ENCODE results near the gene GTSE1. TPM values are rescaled to one million over a fixed set of nuclear protein-coding genes. Genes with fewer than 3 reads are reported as not detected.

Gene GTSE1
- total and polyA plus RNA-seq, 2 of the 13 experiments (the other 11 are each of a cell fraction or from before 2014, with no cell fraction given): 10.7 to 13.5 TPM

GRCh38 chr22:46335201-46336118 lies 38.8 kb downstream of the GTSE1 start, which contains the start of gene TRMU (continued):
- peak; percentile 74 for TF ChIP-seq ZBTB33 (CRISPR knock-in tag; IDR thresholded peaks at IDR 0.05)
- TF ChIP-seq TERF1 (CRISPR knock-in tag; IDR thresholded peaks at IDR 0.05): no peak
- peak; percentile 92 for TF ChIP-seq ZNF34 (CRISPR knock-in tag; IDR thresholded peaks at IDR 0.05; ENCODE audit: borderline replicate concordance)
- TF ChIP-seq, protein P1, sequence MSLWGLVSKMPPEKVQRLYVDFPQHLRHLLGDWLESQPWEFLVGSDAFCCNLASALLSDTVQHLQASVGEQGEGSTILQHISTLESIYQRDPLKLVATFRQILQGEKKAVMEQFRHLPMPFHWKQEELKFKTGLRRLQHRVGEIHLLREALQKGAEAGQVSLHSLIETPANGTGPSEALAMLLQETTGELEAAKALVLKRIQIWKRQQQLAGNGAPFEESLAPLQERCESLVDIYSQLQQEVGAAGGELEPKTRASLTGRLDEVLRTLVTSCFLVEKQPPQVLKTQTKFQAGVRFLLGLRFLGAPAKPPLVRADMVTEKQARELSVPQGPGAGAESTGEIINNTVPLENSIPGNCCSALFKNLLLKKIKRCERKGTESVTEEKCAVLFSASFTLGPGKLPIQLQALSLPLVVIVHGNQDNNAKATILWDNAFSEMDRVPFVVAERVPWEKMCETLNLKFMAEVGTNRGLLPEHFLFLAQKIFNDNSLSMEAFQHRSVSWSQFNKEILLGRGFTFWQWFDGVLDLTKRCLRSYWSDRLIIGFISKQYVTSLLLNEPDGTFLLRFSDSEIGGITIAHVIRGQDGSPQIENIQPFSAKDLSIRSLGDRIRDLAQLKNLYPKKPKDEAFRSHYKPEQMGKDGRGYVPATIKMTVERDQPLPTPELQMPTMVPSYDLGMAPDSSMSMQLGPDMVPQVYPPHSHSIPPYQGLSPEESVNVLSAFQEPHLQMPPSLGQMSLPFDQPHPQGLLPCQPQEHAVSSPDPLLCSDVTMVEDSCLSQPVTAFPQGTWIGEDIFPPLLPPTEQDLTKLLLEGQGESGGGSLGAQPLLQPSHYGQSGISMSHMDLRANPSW (CRISPR knock-in tag; IDR thresholded peaks at IDR 0.05; ENCODE audit: borderline replicate concordance): no peak
- TF ChIP-seq KAT8 (CRISPR knock-in tag; IDR thresholded peaks at IDR 0.05): peak; percentile 98
- peak; percentile 79; the same call in 1 of the 2 replicates for TF ChIP-seq ZNF430 (CRISPR knock-in tag; IDR thresholded peaks at IDR 0.05)
- peak; percentile 87; the same call in 1 of the 2 replicates for TF ChIP-seq ZIK1 (CRISPR knock-in tag; IDR thresholded peaks at IDR 0.05; ENCODE audit: borderline replicate concordance, low read depth)
- no peak for TF ChIP-seq ATF7 (IDR thresholded peaks at IDR 0.05)
- TF ChIP-seq ATF7 (CRISPR knock-in tag; IDR thresholded peaks at IDR 0.05): no peak
- TF ChIP-seq, protein P2, sequence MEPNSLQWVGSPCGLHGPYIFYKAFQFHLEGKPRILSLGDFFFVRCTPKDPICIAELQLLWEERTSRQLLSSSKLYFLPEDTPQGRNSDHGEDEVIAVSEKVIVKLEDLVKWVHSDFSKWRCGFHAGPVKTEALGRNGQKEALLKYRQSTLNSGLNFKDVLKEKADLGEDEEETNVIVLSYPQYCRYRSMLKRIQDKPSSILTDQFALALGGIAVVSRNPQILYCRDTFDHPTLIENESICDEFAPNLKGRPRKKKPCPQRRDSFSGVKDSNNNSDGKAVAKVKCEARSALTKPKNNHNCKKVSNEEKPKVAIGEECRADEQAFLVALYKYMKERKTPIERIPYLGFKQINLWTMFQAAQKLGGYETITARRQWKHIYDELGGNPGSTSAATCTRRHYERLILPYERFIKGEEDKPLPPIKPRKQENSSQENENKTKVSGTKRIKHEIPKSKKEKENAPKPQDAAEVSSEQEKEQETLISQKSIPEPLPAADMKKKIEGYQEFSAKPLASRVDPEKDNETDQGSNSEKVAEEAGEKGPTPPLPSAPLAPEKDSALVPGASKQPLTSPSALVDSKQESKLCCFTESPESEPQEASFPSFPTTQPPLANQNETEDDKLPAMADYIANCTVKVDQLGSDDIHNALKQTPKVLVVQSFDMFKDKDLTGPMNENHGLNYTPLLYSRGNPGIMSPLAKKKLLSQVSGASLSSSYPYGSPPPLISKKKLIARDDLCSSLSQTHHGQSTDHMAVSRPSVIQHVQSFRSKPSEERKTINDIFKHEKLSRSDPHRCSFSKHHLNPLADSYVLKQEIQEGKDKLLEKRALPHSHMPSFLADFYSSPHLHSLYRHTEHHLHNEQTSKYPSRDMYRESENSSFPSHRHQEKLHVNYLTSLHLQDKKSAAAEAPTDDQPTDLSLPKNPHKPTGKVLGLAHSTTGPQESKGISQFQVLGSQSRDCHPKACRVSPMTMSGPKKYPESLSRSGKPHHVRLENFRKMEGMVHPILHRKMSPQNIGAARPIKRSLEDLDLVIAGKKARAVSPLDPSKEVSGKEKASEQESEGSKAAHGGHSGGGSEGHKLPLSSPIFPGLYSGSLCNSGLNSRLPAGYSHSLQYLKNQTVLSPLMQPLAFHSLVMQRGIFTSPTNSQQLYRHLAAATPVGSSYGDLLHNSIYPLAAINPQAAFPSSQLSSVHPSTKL (CRISPR knock-in tag; IDR thresholded peaks at IDR 0.05): peak; percentile 74
- no peak for TF ChIP-seq PHB2 (IDR thresholded peaks at IDR 0.05; ENCODE audit: partially characterized antibody)
- 0 out of 2 replicates have a peak, but pooled peaks have one; percentile 55 for TF ChIP-seq ZNF143 (CRISPR knock-in tag; IDR thresholded peaks at IDR 0.05)
- TF ChIP-seq MIER3 (CRISPR knock-in tag; IDR thresholded peaks at IDR 0.05; ENCODE audit: borderline replicate concordance): peak; percentile 49; the same call in 1 of the 2 replicates
- peak; percentile 92; the same call in 1 of the 2 replicates for TF ChIP-seq ZNF639 (CRISPR knock-in tag; conservative IDR thresholded peaks at IDR 0.05)
- TF ChIP-seq ZFP82 (CRISPR knock-in tag; IDR thresholded peaks at IDR 0.05; ENCODE audit: borderline replicate concordance): 0 out of 2 replicates have a peak, but pooled peaks have one; percentile 12
- TF ChIP-seq MBD4 (IDR thresholded peaks at IDR 0.05; ENCODE audit: borderline replicate concordance, low read length): no peak

All from HepG2 (cell line).